ENCODE results near the gene FBF1. TPM values are rescaled to one million over a fixed set of nuclear protein-coding genes. Genes with fewer than 3 reads are reported as not detected.
"Not testable (repeated sequence)": the region's sequence is repeated elsewhere in the genome, so short reads cannot be mapped to it uniquely, and the experiment has no call there.

FBF1 gene
- total RNA-seq, 2 experiments from 2014 or later: 23.4 to 24.5 TPM

DNA sequence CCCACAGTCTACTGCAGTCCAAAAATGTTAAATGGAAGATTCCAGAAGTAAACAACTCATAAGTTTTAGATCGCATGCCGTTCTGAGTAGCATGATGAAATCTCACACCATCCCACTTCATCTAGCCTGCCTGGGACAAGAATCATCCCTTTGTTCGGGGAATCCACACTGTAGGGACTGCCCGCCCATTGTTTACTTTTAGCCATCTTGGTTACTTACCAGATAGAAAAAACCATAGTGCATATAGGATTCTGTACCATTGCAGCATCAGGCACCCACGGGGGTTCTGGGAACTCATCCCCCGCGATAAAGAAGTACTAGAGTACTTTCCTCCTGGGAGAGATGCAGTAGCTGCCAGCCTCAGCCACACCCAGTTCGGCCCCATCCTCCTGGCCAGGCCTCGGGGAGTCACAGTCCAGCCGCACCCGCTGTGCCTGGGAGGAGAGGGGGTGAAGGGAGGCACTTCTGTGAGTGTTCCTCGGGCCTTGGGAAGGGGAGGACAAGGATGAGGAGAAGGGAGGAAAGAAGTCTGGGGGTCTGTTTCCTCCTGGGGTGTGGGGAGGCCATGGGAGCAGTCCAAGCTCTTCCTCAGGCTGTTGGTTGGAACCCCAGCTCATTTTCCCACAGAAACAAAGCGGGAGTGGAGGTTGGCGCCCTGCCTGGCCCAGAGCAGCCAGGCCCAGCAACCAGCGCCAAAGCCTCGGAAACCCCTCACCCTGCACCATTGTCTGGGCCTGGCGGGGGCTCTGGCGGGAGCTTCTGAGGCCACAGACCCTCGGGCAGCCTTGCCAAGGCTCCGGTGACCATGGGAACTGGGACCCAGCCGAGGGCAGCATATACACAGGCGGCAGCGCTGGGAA, 71.3 kb downstream of the FBF1 start:
- POLR2A ChIA-PET: interaction anchor here (0.6 to 2.2 kb wide), 2 partner anchors 14 to 401 kb away, joined by 4 to 5 read pairs; partner anchors contain the start of gene WBP2

DNA sequence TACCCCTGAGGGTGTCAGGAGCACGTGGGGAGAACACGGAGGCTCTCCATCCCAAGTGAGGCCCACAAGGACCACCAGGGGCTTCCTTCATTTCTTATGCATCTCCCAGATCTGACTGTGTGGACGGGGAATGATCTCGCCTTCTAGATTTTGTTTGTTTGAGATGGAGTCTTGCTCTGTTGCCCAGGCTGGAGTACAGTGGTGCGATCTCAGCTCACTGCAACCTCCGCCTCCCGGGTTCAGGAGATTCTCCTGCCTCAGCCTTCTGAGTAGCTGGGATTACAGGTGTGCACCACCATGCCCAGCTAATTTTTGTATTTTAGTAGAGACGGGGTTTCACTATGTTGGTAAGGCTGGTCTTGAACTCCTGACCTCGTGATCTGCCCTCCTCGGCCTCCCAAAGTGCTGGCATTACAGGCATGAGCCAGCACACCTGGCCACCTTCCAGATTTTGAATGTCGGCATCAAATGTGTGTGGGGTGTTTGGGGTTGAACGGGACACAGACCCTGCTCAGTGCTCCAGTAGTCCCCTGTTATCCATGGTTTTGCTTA, 72.0 kb downstream of the FBF1 start:
- DNase-seq; H3K9me3 Mint-ChIP-seq (ENCODE audit: insufficient read depth); H3K27me3 Mint-ChIP-seq (ENCODE audit: low read depth); H3K27ac Mint-ChIP-seq; ATAC-seq; POLR2A ChIA-PET; H3K36me3 Mint-ChIP-seq (ENCODE audit: low read depth); H3K4me3 Mint-ChIP-seq: not testable (repeated sequence)
- CTCF ChIA-PET: interaction anchor here (0.9 kb wide), 1 partner anchor 13 kb away, joined by 3 read pairs; no protein-coding TSS in a partner anchor
- H3K4me1 Mint-ChIP-seq (ENCODE audit: low read depth): peaks cover 34% of the 10 kb centered on the region

More for the DNA sequence above, 71.3 kb downstream of the FBF1 start:
- Mint-ChIP-seq H3K27me3 (ENCODE audit: low read depth) (peaks cover 3% of the 10 kb centered on the region), H3K36me3 (ENCODE audit: low read depth) (peaks cover 7% of the 10 kb centered on the region), H3K4me3 (no peak overlapping the region), H3K27ac (no peak overlapping the region), H3K9me3 (ENCODE audit: insufficient read depth) (no peaks in the 10 kb centered on the region), H3K4me1 (ENCODE audit: low read depth) (peaks cover 31% of the 10 kb centered on the region)
- ATAC-seq: no peak
- CTCF ChIA-PET: interaction anchor here (1.4 to 14.5 kb wide), 2 partner anchors 10 to 26 kb away, joined by 3 to 307 read pairs; partner anchors contain the start of gene WBP2
- DNase-seq: no peak

DNA sequence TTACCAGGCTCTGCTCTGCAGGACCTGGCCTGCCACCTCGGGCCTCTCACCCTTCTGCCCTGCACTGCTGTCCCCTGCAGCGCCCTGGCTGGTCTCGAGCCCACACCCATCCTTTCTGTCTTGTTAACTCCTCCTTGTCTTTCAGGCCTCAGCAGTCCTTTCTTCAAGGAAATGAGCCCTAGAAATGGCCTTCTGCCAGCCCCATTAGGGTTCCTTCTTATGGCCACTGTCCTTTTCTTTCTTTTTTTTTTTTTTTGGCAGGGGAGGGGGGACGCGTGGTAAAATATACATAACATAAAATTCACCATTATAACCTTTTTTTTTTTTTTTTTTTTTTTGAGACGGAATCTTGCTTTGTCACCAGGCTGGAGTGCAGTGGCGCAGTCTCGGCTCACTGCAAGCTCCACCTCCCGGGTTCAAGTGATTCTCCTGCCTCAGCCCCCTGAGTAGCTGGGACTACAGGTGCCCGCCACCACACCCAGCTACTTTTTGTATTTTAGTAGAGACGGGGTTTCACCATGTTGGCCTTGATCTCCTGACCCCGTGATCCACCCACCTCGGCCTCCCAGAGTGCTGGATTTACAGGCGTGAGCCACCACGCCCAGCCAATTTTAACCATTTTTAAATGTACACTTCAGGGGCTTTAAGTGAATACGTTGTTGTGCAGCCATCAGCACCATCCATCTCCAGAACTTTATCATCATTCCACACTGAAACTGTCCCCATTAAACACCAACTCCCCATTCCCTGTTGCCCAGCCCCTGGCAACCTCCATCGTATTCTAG, 75.2 kb downstream of the FBF1 start:
- Mint-ChIP-seq H3K27ac (peak overlapping the region; percentile 83), H3K4me1 (ENCODE audit: low read depth) (peaks cover 29% of the 10 kb centered on the region)
- H3K36me3 Mint-ChIP-seq (ENCODE audit: low read depth); H3K4me3 Mint-ChIP-seq; H3K27me3 Mint-ChIP-seq (ENCODE audit: low read depth); H3K9me3 Mint-ChIP-seq (ENCODE audit: insufficient read depth); DNase-seq; ATAC-seq: not testable (repeated sequence)
- POLR2A ChIA-PET: interaction anchor here (1.2 to 1.9 kb wide), 3 partner anchors 10 to 12 kb away, joined by 7 to 13 read pairs (median 8); partner anchors contain the start of gene WBP2
- CTCF ChIA-PET: interaction anchor here (1.3 to 11.9 kb wide), 5 partner anchors 10 to 21 kb away, joined by 3 to 307 read pairs (median 10); partner anchors contain the start of genes TRIM47 and WBP2

DNA sequence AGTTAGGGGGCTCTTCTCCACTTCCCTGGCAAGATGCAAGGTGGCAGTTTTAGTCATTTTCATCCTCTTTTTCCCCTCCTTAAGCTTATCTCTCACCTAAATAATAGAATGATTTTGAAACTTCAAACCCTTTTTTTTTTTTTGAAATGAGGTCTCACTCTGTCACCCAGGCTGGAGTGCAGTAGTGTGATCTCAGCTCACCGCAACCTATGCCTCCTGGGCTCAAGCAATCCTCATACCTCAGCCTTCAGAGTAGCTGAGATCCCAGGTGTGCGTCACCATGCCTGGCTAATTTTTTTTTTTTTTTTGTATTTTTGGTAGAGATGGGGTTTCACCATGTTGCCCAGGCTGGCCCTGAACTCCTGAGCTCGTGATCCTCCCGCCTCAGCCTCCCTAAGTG, 76.0 kb downstream of the FBF1 start:
- not testable (repeated sequence) for H3K27me3 Mint-ChIP-seq (ENCODE audit: low read depth); H3K9me3 Mint-ChIP-seq (ENCODE audit: insufficient read depth); H3K36me3 Mint-ChIP-seq (ENCODE audit: low read depth); DNase-seq
- peak; percentile 43 for ATAC-seq
- ChIA-PET POLR2A (interaction anchor here (0.6 to 1.9 kb wide), 6 partner anchors 9 to 109 kb away, joined by 3 to 13 read pairs (median 5); partner anchors contain the start of gene WBP2), CTCF (interaction anchor here (0.7 to 11.9 kb wide), 8 partner anchors 10 to 117 kb away, joined by 3 to 307 read pairs (median 3); partner anchors contain the start of genes TRIM47 and WBP2)
- peaks cover 29% of the 10 kb centered on the region for H3K4me1 Mint-ChIP-seq (ENCODE audit: low read depth)
- H3K27ac Mint-ChIP-seq: peak overlapping the region; percentile 83
- peak overlapping the region; percentile 39 for H3K4me3 Mint-ChIP-seq

DNA sequence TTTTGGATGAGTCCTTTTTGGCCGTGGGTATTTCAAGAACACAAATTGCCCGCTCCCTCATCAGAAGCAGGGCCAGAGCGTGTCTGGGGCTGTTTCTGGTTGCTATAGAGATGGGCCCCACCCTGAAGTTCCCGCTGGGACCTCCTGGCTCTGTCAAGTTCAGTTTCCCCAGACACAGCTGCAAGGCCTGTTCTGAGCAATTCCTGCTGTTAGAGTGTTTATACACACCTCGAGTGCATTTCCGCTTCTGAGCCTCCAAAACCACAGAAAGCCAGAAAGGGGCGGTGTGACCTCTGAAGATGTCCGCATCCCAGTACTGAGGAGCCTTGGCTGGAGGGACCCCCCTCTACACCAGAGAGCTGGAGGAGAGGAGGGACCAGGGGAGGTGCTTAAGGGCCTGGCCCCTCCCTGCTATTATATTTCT, 76.4 kb downstream of the FBF1 start:
- ATAC-seq: peak; percentile 88
- Mint-ChIP-seq H3K27me3 (ENCODE audit: low read depth) (no peaks in the 10 kb centered on the region), H3K27ac (peak overlapping the region; percentile 83), H3K9me3 (ENCODE audit: insufficient read depth) (no peaks in the 10 kb centered on the region), H3K4me3 (peak overlapping the region; percentile 39), H3K4me1 (ENCODE audit: low read depth) (peaks cover 29% of the 10 kb centered on the region), H3K36me3 (ENCODE audit: low read depth) (no peaks in the 10 kb centered on the region)
- CTCF ChIA-PET: interaction anchor here (0.7 to 11.9 kb wide), 8 partner anchors 9 to 117 kb away, joined by 3 to 307 read pairs (median 3); partner anchors contain the start of genes TRIM47 and WBP2
- POLR2A ChIA-PET: interaction anchor here (0.6 to 1.9 kb wide), 7 partner anchors 9 to 108 kb away, joined by 3 to 13 read pairs (median 4); partner anchors contain the start of gene WBP2
- DNase-seq: peak; percentile 74

DNA sequence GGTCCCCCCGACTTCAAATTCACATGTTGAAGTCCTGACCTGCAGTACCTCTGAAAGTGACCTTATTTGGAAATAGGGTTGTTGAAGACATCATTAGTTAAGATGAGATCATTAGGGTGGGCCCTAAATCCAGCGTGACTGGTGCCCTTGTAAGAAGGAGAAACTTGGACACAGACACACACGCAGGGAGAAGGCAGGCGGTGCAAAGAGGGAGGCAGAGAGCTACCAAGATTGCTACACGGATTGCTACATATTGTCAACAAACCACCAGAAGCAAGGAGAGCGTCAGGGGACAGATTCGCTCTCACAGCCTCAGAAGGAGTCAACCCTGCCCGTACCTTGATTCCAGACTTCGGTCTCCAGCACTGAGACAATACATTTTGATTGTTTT, 78.9 kb downstream of the FBF1 start:
- no peak for DNase-seq
- Mint-ChIP-seq H3K4me3 (no peak overlapping the region), H3K4me1 (ENCODE audit: low read depth) (peaks cover 47% of the 10 kb centered on the region), H3K9me3 (ENCODE audit: insufficient read depth) (no peaks in the 10 kb centered on the region), H3K36me3 (ENCODE audit: low read depth) (no peaks in the 10 kb centered on the region), H3K27me3 (ENCODE audit: low read depth) (no peaks in the 10 kb centered on the region), H3K27ac (no peak overlapping the region)
- ChIA-PET POLR2A (interaction anchor here (2.9 kb wide), 1 partner anchor 15 kb away, joined by 23 read pairs; the partner anchor contains the start of gene TRIM47), CTCF (interaction anchor here (0.7 to 11.9 kb wide), 17 partner anchors 13 to 650 kb away, joined by 3 to 307 read pairs (median 5); partner anchors contain the start of genes GALK1, TRIM47, TRIM65 and UNC13D)
- no peak for ATAC-seq

Other genes with a start within 250 kb of the FBF1 start
- 1 to 10 TPM in 1 of 2 experiments, under 1 TPM in 1; 0.89 to 2.0 TPM for gene ITGB4, start 219.6 kb downstream of the FBF1 start, total RNA-seq
- gene GALK1, start 175.8 kb downstream of the FBF1 start, total RNA-seq: 10 to 100 TPM; 52.2 to 56.9 TPM
- gene UNK, start 156.2 kb downstream of the FBF1 start, total RNA-seq: 10 to 100 TPM; 30.2 to 31.0 TPM
- 100 to 1,000 TPM; 234 to 249 TPM for gene UNC13D, start 96.6 kb downstream of the FBF1 start, total RNA-seq
- gene WBP2, start 85.7 kb downstream of the FBF1 start, total RNA-seq: 10 to 100 TPM; 64.3 to 68.6 TPM
- 10 to 100 TPM; 31.4 to 36.8 TPM for gene TRIM47, start 62.5 kb downstream of the FBF1 start, total RNA-seq
- gene TRIM65, start 44.1 kb downstream of the FBF1 start, total RNA-seq: 10 to 100 TPM; 35.8 to 37.3 TPM
- gene MRPL38, start 36.2 kb downstream of the FBF1 start, total RNA-seq: 100 to 1,000 TPM in 1 of 2 experiments, 10 to 100 TPM in 1; 89.0 to 113 TPM
- 10 to 100 TPM; 30.3 to 32.2 TPM for gene ACOX1, start 38.1 kb upstream of the FBF1 start, total RNA-seq
- 10 to 100 TPM; 16.8 to 21.0 TPM for gene TEN1, start 38.2 kb upstream of the FBF1 start, total RNA-seq
- gene CDK3, start 59.8 kb upstream of the FBF1 start, total RNA-seq: 1 to 10 TPM; 6.4 to 7.3 TPM
- under 1 TPM; 0.34 to 0.47 TPM for gene EVPL, start 86.3 kb upstream of the FBF1 start, total RNA-seq
- 10 to 100 TPM; 85.1 to 86.0 TPM for gene SRP68, start 131.5 kb upstream of the FBF1 start, total RNA-seq
- gene GALR2, start 133.7 kb upstream of the FBF1 start, total RNA-seq: under 1 TPM in 1 of 2 experiments, not detected in 1; 0.18 TPM
- under 1 TPM; 0.18 to 0.34 TPM for gene ZACN, start 138.1 kb upstream of the FBF1 start, total RNA-seq
- 100 to 1,000 TPM; 126 to 129 TPM for gene EXOC7, start 162.7 kb upstream of the FBF1 start, total RNA-seq
- 1 to 10 TPM; 8.7 to 9.1 TPM for gene FOXJ1, start 200.2 kb upstream of the FBF1 start, total RNA-seq

All from activated CD8-positive, alpha-beta T cell treated with anti-CD3 and anti-CD28 coated beads, Interleukin-2, amount 10 ng/mL, durations not matched to agents 7 days and 5 days (primary cell).